ENCODE data around the gene FBXW4. TPM values are rescaled to one million over a fixed set of nuclear protein-coding genes. Genes with fewer than 3 reads are reported as not detected.

FBXW4 gene
- total and polyA plus RNA-seq, 9 of the 15 experiments (the other 6 are each of a cell fraction or from before 2014, with no cell fraction given): 1.0 to 10.6 (median 5.4) TPM

DNA sequence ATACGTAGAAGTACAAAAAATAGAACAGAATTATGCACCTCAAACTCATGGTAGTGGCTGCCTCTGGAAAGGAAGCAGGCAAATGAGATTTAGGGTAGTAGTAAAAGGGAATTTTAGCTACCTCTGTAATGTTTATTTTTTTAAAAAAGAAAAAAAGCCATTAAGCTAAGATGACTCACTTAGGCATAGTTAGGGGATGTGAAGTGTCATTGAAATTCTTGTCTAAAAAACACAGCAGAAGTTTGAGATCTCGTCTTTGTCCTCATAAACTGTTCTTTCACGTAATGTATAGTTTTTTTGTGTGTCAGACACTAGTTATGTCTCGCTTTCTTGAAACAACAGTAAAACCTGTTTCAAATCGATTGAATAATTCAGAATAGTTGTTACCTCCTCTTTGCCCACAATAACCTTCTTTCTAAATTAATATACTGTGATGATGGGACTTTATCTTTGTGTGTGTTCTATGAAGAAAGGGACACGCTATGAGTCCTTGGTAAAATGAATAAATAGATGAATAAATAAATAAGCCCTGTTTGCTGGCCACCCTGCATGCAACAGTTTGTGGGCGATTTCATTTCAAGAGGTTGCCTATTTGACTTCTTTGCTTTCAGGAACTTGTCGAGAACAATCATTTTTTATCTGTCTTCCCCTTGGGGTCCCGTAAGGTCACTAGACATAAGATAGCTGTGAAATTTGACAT is 14.5 kb upstream of the FBXW4 start:
- no peak overlapping the region for H3K4me2 ChIP-seq (ENCODE audit: insufficient read depth, low read length)
- CTCF ChIA-PET (ENCODE audit: low intra/inter-chr PET ratio): interaction anchor here (0.8 kb wide), 1 partner anchor 108 kb away, joined by 3 read pairs; no protein-coding TSS in a partner anchor
- WGBS (ENCODE audit: insufficient coverage, low coverage, missing lambda C conversion rate): 34% methylated on average over 8 of the region's 9 CpGs
- no peak overlapping the region for H3K27ac ChIP-seq (ENCODE audit: extremely low read depth, low read depth, low read length)
- H3K36me3 ChIP-seq (ENCODE audit: control insufficient read depth, insufficient read depth, low read length): no peaks in the 10 kb centered on the region
- H3K27me3 ChIP-seq (ENCODE audit: control insufficient read depth in 2 of 2, insufficient read depth in 2 of 2, low read length in 2 of 2): no peaks in the 10 kb centered on the region
- POLR2A ChIA-PET: interaction anchor here (0.9 kb wide), 1 partner anchor 14 kb away, joined by 3 read pairs; no protein-coding TSS in a partner anchor
- DNase-seq (ENCODE audit: extremely low read depth in 1 of 4, low spot score in 3 of 4): no peak
- H3K79me2 ChIP-seq (ENCODE audit: control insufficient read depth, insufficient read depth, low read length): no peaks in the 10 kb centered on the region
- H3K9me1 ChIP-seq (ENCODE audit: control insufficient read depth, insufficient read depth, low read length): no peaks in the 10 kb centered on the region
- BruUV-seq (replicated peaks): no TSS peak
- H3K9me3 ChIP-seq (replicated peaks; ENCODE audit: control insufficient read depth, insufficient read depth, low read depth, low read length): no peaks in the 10 kb centered on the region
- intact Hi-C loops (cut with micrococcal nuclease): no loop called here
- no peak overlapping the region for H3K4me3 ChIP-seq
- in situ Hi-C loops (cut with MboI): no loop called here
- no peak overlapping the region for H3K9ac ChIP-seq (ENCODE audit: insufficient read depth in 1 of 2, low read depth in 2 of 2, low read length in 2 of 2)
- H4K20me1 ChIP-seq (replicated peaks; ENCODE audit: control insufficient read depth, insufficient read depth, low read length): no peaks in the 10 kb centered on the region
- H3K4me1 ChIP-seq (replicated peaks in 1 of 2; ENCODE audit: control insufficient read depth in 2 of 2, insufficient read depth in 2 of 2, low read length in 2 of 2): peaks cover 0 to 3% of the 10 kb centered on the region in 2 experiments; a peak in 1 of 5 replicates
- no peak overlapping the region for H2AFZ ChIP-seq (ENCODE audit: low read depth, low read length)
- FAIRE-seq: no peak
- TF ChIP-seq MYNN (IDR thresholded peaks at IDR 0.05) (no peak), MYNN (CRISPR knock-in tag; IDR thresholded peaks at IDR 0.05) (no peak), NCOA1 (IDR thresholded peaks at IDR 0.05; ENCODE audit: low read depth) (no peak), ZNF318 (IDR thresholded peaks at IDR 0.05; ENCODE audit: borderline replicate concordance in 1 of 2, low read depth in 1 of 2) (no peak)
- TF ChIP-seq, protein P1, sequence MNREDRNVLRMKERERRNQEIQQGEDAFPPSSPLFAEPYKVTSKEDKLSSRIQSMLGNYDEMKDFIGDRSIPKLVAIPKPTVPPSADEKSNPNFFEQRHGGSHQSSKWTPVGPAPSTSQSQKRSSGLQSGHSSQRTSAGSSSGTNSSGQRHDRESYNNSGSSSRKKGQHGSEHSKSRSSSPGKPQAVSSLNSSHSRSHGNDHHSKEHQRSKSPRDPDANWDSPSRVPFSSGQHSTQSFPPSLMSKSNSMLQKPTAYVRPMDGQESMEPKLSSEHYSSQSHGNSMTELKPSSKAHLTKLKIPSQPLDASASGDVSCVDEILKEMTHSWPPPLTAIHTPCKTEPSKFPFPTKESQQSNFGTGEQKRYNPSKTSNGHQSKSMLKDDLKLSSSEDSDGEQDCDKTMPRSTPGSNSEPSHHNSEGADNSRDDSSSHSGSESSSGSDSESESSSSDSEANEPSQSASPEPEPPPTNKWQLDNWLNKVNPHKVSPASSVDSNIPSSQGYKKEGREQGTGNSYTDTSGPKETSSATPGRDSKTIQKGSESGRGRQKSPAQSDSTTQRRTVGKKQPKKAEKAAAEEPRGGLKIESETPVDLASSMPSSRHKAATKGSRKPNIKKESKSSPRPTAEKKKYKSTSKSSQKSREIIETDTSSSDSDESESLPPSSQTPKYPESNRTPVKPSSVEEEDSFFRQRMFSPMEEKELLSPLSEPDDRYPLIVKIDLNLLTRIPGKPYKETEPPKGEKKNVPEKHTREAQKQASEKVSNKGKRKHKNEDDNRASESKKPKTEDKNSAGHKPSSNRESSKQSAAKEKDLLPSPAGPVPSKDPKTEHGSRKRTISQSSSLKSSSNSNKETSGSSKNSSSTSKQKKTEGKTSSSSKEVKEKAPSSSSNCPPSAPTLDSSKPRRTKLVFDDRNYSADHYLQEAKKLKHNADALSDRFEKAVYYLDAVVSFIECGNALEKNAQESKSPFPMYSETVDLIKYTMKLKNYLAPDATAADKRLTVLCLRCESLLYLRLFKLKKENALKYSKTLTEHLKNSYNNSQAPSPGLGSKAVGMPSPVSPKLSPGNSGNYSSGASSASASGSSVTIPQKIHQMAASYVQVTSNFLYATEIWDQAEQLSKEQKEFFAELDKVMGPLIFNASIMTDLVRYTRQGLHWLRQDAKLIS (CRISPR knock-in tag; IDR thresholded peaks at IDR 0.05): no peak
- ATAC-seq: no peak

All from K562 (cell line).